Esophagus (tissue), 2 donors: Measurements from ENCODE around the gene RABGAP1L. TPM values are rescaled to one million over a fixed set of nuclear protein-coding genes. Genes with fewer than 3 reads are reported as not detected.
"Not testable (repeated sequence)": the region's sequence is repeated elsewhere in the genome, so short reads cannot be mapped to it uniquely, and the experiment has no call there.

ENCODE experiments used
- H3K27ac ChIP-seq, 2 donors: one replicate each; pipeline ENCODE4 v1.5.1; 2013; ENCODE audit warnings: low read depth in 2 of 2, mild to moderate bottlenecking in 2 of 2, inconsistent platforms in 1 of 2, low read length in 1 of 2, moderate library complexity in 1 of 2
- H3K27me3 ChIP-seq, 2 donors: one replicate each; pipeline ENCODE4 v1.6.1; 2013; ENCODE audit warnings: low read length in 2 of 2, control low read depth in 1 of 2, mild to moderate bottlenecking in 1 of 2; ENCODE audit not compliant: insufficient read depth in 2 of 2, control insufficient read depth in 1 of 2
- H3K36me3 ChIP-seq, 2 donors: one replicate each; pipeline ENCODE4 v1.6.1; 2013; ENCODE audit warnings: low read length in 1 of 2; ENCODE audit not compliant: control insufficient read depth in 2 of 2, insufficient read depth in 2 of 2
- H3K4me1 ChIP-seq, 2 donors: one replicate each; pipeline ENCODE4 v1.6.1; 2013; ENCODE audit warnings: low read length in 1 of 2; ENCODE audit not compliant: control insufficient read depth in 2 of 2, insufficient read depth in 2 of 2
- H3K4me3 ChIP-seq, 2 donors: one replicate each; pipeline ENCODE4 v1.5.1; 2013; ENCODE audit warnings: low read length in 2 of 2, mild to moderate bottlenecking in 2 of 2, low read depth in 1 of 2, moderate library complexity in 1 of 2
- H3K9me3 ChIP-seq, 2 donors: one replicate each; pipeline ENCODE4 v1.6.1; 2013; ENCODE audit warnings: mild to moderate bottlenecking in 2 of 2, low read depth in 1 of 2, low read length in 1 of 2, moderate library complexity in 1 of 2; ENCODE audit not compliant: control insufficient read depth in 2 of 2, insufficient read depth in 1 of 2
- WGBS, 2 donors: extraction: QIAGEN DNeasy Blood & Tissue Kit; methylation state at CpG; one replicate each; pipeline ENCODE4 v1.1.7; 2013; 5-methylcytosine and 5-hydroxymethylcytosine counted together
- polyA plus RNA-seq, 2 donors: library from polyadenylated mRNA; stranded (reverse); fragments of 200-250 nt; gene quantifications; one replicate each; pipeline ENCODE4 v1.2.3, GENCODE V29; 2013
- donor health status: healthy with polysubstance abuse.
- donor health status: Bipolar disorder and iron deficiency.

The RABGAP1L gene
- polyA plus RNA-seq, 2 donors, result 9.2 to 13.0 TPM

GRCh38 chr1:174224641-174225040, 65.3 kb downstream of the RABGAP1L start:
- Histone ChIP-seq H3K4me1 (no peaks in the 10 kb centered on the region), H3K27ac (no peak overlapping the region), H3K36me3 (no peaks in the 10 kb centered on the region), H3K9me3 (no peaks in the 10 kb centered on the region), H3K4me3 (no peak overlapping the region), H3K27me3 (no peaks in the 10 kb centered on the region)
- 100% methylated on average over 1 of the region's 1 CpG for WGBS, 2 donors

- no peaks in the 10 kb centered on the region for H3K36me3 ChIP-seq
- WGBS, 2 donors, result 86 to 91% methylated on average over 5 of the region's 5 CpGs
- no peaks in the 10 kb centered on the region for H3K27me3 ChIP-seq
Measured at GRCh38 chr1:174225499-174226204, 66.3 kb downstream of the RABGAP1L start.

GRCh38 chr1:174230399-174230798, 71.1 kb downstream of the RABGAP1L start:
- Histone ChIP-seq H3K4me1 (no peaks in the 10 kb centered on the region), H3K4me3 (no peak overlapping the region), H3K9me3 (no peaks in the 10 kb centered on the region), H3K36me3 (peaks cover 0 to 3% of the 10 kb centered on the region in 2 donors), H3K27me3 (no peaks in the 10 kb centered on the region), H3K27ac (no peak overlapping the region)
- WGBS, 2 donors, result 69 to 90% methylated on average over 5 of the region's 5 CpGs

More at GRCh38 chr1:174225499-174226204, 66.3 kb downstream of the RABGAP1L start:
- Histone ChIP-seq H3K27ac (no peak overlapping the region), H3K9me3 (no peaks in the 10 kb centered on the region), H3K4me1 (no peaks in the 10 kb centered on the region), H3K4me3 (no peak overlapping the region)

- 88 to 92% methylated on average over 3 of the region's 3 CpGs for WGBS, 2 donors
- Histone ChIP-seq H3K36me3 (peaks cover 0 to 3% of the 10 kb centered on the region in 2 donors), H3K4me1 (no peaks in the 10 kb centered on the region), H3K27ac (no peak overlapping the region), H3K4me3 (no peak overlapping the region), H3K27me3 (no peaks in the 10 kb centered on the region), H3K9me3 (no peaks in the 10 kb centered on the region)
Measured at GRCh38 chr1:174232761-174233160, 73.4 kb downstream of the RABGAP1L start.

- Histone ChIP-seq H3K27ac (peak overlapping the region; percentile 55 to 59), H3K4me3 (peak overlapping the region in 1 of 2 donors; percentile 37)
- not testable (repeated sequence) for H3K36me3 ChIP-seq, H3K27me3 ChIP-seq, H3K9me3 ChIP-seq, H3K4me1 ChIP-seq
- WGBS, 2 donors, result 66 to 72% methylated on average over 25 to 31 of the region's 31 CpGs
Measured at GRCh38 chr1:174238845-174239501, 79.7 kb downstream of the RABGAP1L start.

GRCh38 chr1:174239541-174239940, 80.2 kb downstream of the RABGAP1L start:
- Histone ChIP-seq H3K9me3 (no peaks in the 10 kb centered on the region), H3K4me1 (no peaks in the 10 kb centered on the region), H3K27ac (no peak overlapping the region), H3K36me3 (peaks cover 0 to 2% of the 10 kb centered on the region in 2 donors), H3K4me3 (peak overlapping the region in 1 of 2 donors; percentile 37), H3K27me3 (no peaks in the 10 kb centered on the region)
- 79 to 82% methylated on average over 1 of the region's 1 CpG for WGBS, 2 donors

- Histone ChIP-seq H3K36me3 (peaks cover 0 to 2% of the 10 kb centered on the region in 2 donors), H3K27me3 (no peaks in the 10 kb centered on the region)
- WGBS, 2 donors, result 93 to 96% methylated on average over 2 of the region's 2 CpGs
Measured at GRCh38 chr1:174242856-174243255, 83.5 kb downstream of the RABGAP1L start.

GRCh38 chr1:174243451-174244000, 84.2 kb downstream of the RABGAP1L start:
- Histone ChIP-seq H3K4me3 (no peak overlapping the region), H3K27ac (no peak overlapping the region), H3K4me1 (no peaks in the 10 kb centered on the region), H3K27me3 (no peaks in the 10 kb centered on the region), H3K9me3 (no peaks in the 10 kb centered on the region), H3K36me3 (peaks cover 0 to 2% of the 10 kb centered on the region in 2 donors)
- WGBS, 2 donors, result 76 to 79% methylated on average over 3 of the region's 3 CpGs

More at GRCh38 chr1:174242856-174243255, 83.5 kb downstream of the RABGAP1L start:
- no peaks in the 10 kb centered on the region for H3K4me1 ChIP-seq
- no peak overlapping the region for H3K4me3 ChIP-seq
- no peaks in the 10 kb centered on the region for H3K9me3 ChIP-seq
- no peak overlapping the region for H3K27ac ChIP-seq

GRCh38 chr1:174244017-174244416, 84.7 kb downstream of the RABGAP1L start:
- no peak overlapping the region for H3K4me3 ChIP-seq

More at GRCh38 chr1:174244017-174244416, 84.7 kb downstream of the RABGAP1L start:
- H3K9me3 ChIP-seq, result no peaks in the 10 kb centered on the region
- 87 to 90% methylated on average over 5 of the region's 5 CpGs for WGBS, 2 donors
- H3K27ac ChIP-seq, result no peak overlapping the region
- no peaks in the 10 kb centered on the region for H3K4me1 ChIP-seq
- no peaks in the 10 kb centered on the region for H3K27me3 ChIP-seq
- peaks cover 0 to 2% of the 10 kb centered on the region in 2 donors for H3K36me3 ChIP-seq
